Endodermal cell (in vitro differentiated cells): Measurements from ENCODE around the gene PDCD1LG2. TPM values are rescaled to one million over a fixed set of nuclear protein-coding genes. Genes with fewer than 3 reads are reported as not detected.

Source experiments
- DNase-seq: peaks from one replicate; pipeline ENCODE4 v3.0.0-alpha.2; 2017
- H3K27ac ChIP-seq: 2 replicates; pipeline ENCODE4 v1.5.1; 2013; ENCODE audit warnings: mild to moderate bottlenecking, low read depth, low read length, moderate library complexity
- H3K27me3 ChIP-seq: 2 replicates; pipeline ENCODE4 v1.6.1; 2013; ENCODE audit warnings: mild to moderate bottlenecking, low read length, moderate library complexity; ENCODE audit not compliant: insufficient read depth, control insufficient read depth, poor library complexity, severe bottlenecking
- H3K36me3 ChIP-seq: 2 replicates; pipeline ENCODE4 v1.7.0; 2013; ENCODE audit warnings: mild to moderate bottlenecking, low read length, moderate library complexity; ENCODE audit not compliant: control insufficient read depth, insufficient read depth
- H3K4me1 ChIP-seq: one replicate; pipeline ENCODE4 v1.7.0; 2013; ENCODE audit warnings: low read length; ENCODE audit not compliant: control insufficient read depth, insufficient read depth
- H3K4me3 ChIP-seq: 2 replicates; pipeline ENCODE4 v1.5.1; 2013; ENCODE audit warnings: mild to moderate bottlenecking, low read length, moderate library complexity
- H3K9ac ChIP-seq: 2 replicates; pipeline ENCODE4 v1.6.1; 2013; ENCODE audit warnings: mild to moderate bottlenecking, low read length, moderate library complexity; ENCODE audit not compliant: poor library complexity, severe bottlenecking; ENCODE audit errors: extremely low read depth
- H3K9me3 ChIP-seq: 2 replicates; pipeline ENCODE4 v1.6.1; 2013; ENCODE audit warnings: mild to moderate bottlenecking, low read length, moderate library complexity; ENCODE audit not compliant: control insufficient read depth
- H3K27ac Mint-ChIP-seq: 2 replicates; pipeline ENCODE4 v1.8.0; 2020; ENCODE audit warnings: mixed read lengths
- H3K27me3 Mint-ChIP-seq: 2 replicates; pipeline ENCODE4 v1.8.0; 2021; ENCODE audit warnings: mild to moderate bottlenecking, mixed read lengths; ENCODE audit not compliant: insufficient read depth
- H3K36me3 Mint-ChIP-seq: 2 replicates; pipeline ENCODE4 v1.8.0; 2020; ENCODE audit warnings: low read depth, mixed read lengths
- H3K4me1 Mint-ChIP-seq: 2 replicates; pipeline ENCODE4 v1.8.0; 2020; ENCODE audit warnings: mixed read lengths
- H3K4me3 Mint-ChIP-seq: 2 replicates; pipeline ENCODE4 v1.8.0; 2020; ENCODE audit warnings: mild to moderate bottlenecking, moderate library complexity, mixed read lengths
- H3K9me3 Mint-ChIP-seq: 2 replicates; pipeline ENCODE4 v1.8.0; 2020; ENCODE audit warnings: mild to moderate bottlenecking, mixed read lengths
- WGBS, 2 experiments: methylation state at CpG; one replicate each; pipeline versions ENCODE4 v1.1.5 to v1.1.7; 2013; ENCODE audit warnings: missing lambda C conversion rate in 2 of 2, mixed read lengths in 1 of 2; ENCODE audit not compliant: insufficient coverage in 1 of 2, insufficient read length in 1 of 2; 5-methylcytosine and 5-hydroxymethylcytosine counted together
- total RNA-seq, 2 donors: library from RNA; stranded (reverse); fragmentation: NEBNext Ultra II Directional in 1 of 2; extraction: Animal tissue kit (Norgen Biotek cat#: 25700) in 1 of 2; gene quantifications; 2 replicates in 1 of 2; 3 replicates in 1 of 2; pipeline ENCODE4 v1.2.1, GENCODE V29; 2021
- TF ChIP-seq, protein P1 (sequence below): fragments of 200-600 bp; sonication (generic); conservative IDR thresholded peaks from 2 replicates; pipeline ENCODE4 v1.5.0; 2021; ENCODE audit warnings: antibody characterized with exemption, mild to moderate bottlenecking

PDCD1LG2 gene
- total RNA-seq, 2 donors from 2014 or later = not detected

DNA sequence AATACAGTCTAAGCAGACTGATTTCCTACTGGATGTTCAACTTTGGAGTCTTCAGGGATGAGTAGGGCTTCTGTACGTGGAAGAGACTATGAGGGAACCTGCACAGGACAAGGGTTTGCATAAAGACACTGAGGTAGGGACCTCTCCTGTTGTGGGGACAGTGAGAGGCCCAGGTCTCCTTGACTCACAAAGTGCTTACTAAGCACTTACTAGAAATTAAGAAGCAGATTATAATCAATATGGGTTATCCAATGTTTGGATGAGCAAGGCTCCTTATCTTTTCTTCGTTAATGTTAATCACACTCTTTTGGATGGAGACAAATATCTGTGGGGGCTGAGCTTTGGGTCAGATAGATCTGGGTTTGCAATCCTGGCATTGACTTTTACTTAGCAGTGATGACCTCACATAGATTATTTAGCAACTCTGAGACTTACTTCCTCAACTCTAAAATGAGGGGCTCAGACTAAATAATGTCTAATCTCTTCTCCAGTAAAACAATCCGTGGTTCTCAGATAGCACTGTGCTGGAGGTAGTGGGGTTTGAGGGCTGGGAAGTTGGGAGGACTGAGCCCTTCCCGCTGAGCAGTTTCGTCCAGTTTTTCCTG, 45.9 kb downstream of the PDCD1LG2 start:
- Mint-ChIP-seq H3K27ac (no peak overlapping the region), H3K36me3 (no peaks in the 10 kb centered on the region), H3K27me3 (peaks cover 7% of the 10 kb centered on the region), H3K4me1 (no peaks in the 10 kb centered on the region), H3K4me3 (no peak overlapping the region), H3K9me3 (no peaks in the 10 kb centered on the region)
- DNase-seq = no peak
- Histone ChIP-seq H3K9ac (no peak overlapping the region), H3K4me1 (peaks cover 4% of the 10 kb centered on the region), H3K27ac (no peak overlapping the region), H3K27me3 (no peaks in the 10 kb centered on the region), H3K9me3 (no peaks in the 10 kb centered on the region), H3K4me3 (no peak overlapping the region), H3K36me3 (no peaks in the 10 kb centered on the region)
- WGBS, 2 experiments = 92 to 96% methylated on average over 4 to 5 of the region's 5 CpGs
- TF ChIP-seq, protein P1, sequence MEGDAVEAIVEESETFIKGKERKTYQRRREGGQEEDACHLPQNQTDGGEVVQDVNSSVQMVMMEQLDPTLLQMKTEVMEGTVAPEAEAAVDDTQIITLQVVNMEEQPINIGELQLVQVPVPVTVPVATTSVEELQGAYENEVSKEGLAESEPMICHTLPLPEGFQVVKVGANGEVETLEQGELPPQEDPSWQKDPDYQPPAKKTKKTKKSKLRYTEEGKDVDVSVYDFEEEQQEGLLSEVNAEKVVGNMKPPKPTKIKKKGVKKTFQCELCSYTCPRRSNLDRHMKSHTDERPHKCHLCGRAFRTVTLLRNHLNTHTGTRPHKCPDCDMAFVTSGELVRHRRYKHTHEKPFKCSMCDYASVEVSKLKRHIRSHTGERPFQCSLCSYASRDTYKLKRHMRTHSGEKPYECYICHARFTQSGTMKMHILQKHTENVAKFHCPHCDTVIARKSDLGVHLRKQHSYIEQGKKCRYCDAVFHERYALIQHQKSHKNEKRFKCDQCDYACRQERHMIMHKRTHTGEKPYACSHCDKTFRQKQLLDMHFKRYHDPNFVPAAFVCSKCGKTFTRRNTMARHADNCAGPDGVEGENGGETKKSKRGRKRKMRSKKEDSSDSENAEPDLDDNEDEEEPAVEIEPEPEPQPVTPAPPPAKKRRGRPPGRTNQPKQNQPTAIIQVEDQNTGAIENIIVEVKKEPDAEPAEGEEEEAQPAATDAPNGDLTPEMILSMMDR = no peak

DNA sequence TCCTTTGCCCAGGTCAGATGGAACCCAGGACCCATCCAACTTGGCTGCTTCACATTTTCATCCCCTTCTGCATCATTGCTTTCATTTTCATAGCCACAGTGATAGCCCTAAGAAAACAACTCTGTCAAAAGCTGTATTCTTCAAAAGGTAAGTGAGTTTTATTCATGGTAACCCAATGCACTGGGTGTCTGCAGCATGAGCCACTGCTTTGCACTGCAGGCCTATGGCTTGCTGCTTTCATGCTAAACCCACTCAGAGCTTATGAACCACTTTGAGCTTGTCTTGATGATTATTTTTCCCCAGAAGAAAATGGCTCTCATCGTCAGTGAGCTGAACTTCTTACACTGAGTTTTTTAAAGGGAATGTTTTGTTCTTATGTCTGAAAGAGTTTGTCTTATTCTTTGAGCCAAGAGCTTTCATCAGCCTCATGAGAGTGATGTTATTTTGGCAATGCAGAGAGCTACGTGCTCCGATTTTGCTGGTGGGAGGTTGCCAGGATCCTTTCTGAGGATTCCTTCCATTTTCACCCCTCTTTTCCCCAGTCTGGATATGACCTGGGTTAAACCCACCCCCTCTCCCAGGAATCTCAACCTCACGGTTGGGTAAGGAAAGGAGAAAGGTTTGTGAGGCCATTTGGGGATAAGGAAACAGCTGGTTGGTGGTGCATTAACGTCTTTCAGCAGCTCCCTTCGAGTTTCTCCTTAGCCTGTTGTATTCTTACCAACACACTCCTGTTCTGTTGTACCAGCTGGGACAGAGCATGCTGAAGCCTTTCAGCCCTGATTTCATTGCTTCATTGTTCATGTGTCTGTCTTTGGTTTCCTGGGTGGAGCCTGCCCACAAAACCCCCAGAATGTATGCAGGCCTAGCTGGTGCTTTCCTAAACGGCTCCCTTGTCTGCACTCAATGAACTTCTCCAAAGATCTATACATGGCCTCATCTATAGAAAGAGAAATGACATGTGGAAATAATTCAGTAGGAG, 47.6 kb downstream of the PDCD1LG2 start:
- Histone ChIP-seq H3K27me3 (no peaks in the 10 kb centered on the region), H3K4me3 (no peak overlapping the region), H3K27ac (peak overlapping the region; percentile 26), H3K9ac (no peak overlapping the region), H3K4me1 (peaks cover 5% of the 10 kb centered on the region), H3K36me3 (no peaks in the 10 kb centered on the region), H3K9me3 (peaks cover 6% of the 10 kb centered on the region)
- DNase-seq = no peak
- Mint-ChIP-seq H3K4me3 (no peak overlapping the region), H3K27ac (no peak overlapping the region), H3K36me3 (no peaks in the 10 kb centered on the region), H3K27me3 (peaks cover 7% of the 10 kb centered on the region), H3K9me3 (peaks cover 6% of the 10 kb centered on the region), H3K4me1 (no peaks in the 10 kb centered on the region)
- WGBS, 2 experiments = 76 to 90% methylated on average over 5 to 6 of the region's 7 CpGs
- TF ChIP-seq, protein P1 = no peak

DNA sequence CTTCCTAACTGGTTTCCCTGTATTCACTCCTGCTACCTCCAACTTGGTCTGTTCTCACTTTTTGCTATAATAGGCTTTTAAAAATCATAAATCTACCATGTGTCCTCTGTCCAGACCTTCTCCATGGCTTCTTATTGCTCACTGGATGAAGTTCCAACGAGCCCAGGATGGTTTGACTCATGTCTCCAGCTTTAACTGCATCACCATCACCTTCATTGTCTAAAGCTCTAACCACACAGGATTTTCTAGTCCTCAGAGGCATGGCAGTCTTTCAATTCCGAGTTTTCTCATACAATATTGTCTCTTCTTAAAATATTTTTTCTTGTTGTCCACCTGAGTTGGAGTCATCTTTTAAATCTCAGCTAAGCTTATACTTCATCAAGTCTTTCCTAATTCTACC, 49.3 kb downstream of the PDCD1LG2 start:
- Histone ChIP-seq H3K9me3 (peaks cover 6% of the 10 kb centered on the region), H3K27me3 (no peaks in the 10 kb centered on the region), H3K4me3 (no peak overlapping the region), H3K36me3 (no peaks in the 10 kb centered on the region), H3K27ac (no peak overlapping the region), H3K9ac (no peak overlapping the region), H3K4me1 (peaks cover 10% of the 10 kb centered on the region)
- WGBS, 2 experiments = 77 to 92% methylated on average over 2 of the region's 2 CpGs
- Mint-ChIP-seq H3K27ac (no peak overlapping the region), H3K4me1 (peaks cover 8% of the 10 kb centered on the region), H3K4me3 (no peak overlapping the region), H3K36me3 (no peaks in the 10 kb centered on the region), H3K27me3 (peaks cover 7% of the 10 kb centered on the region), H3K9me3 (peaks cover 6% of the 10 kb centered on the region)
- DNase-seq = no peak
- TF ChIP-seq, protein P1 = no peak
